AG04450 (cell line): ENCODE data around the gene C1QL3. TPM values are rescaled to one million over a fixed set of nuclear protein-coding genes. Genes with fewer than 3 reads are reported as not detected.
A peak's percentile ranks its signal among the peaks of the same experiment; 100 is the strongest.

ENCODE experiments used
- CTCF ChIA-PET: fragments of 300-600, 350-600 bp; formaldehyde crosslinking; extraction: SDS; loops from one replicate; lab custom pipeline; 2022; ENCODE audit warnings: antibody characterized with exemption, inconsistent platforms; lab: Charles Lee
- POLR2A ChIA-PET: fragments of 350-600 bp; formaldehyde crosslinking; extraction: SDS; loops from one replicate; lab custom pipeline; 2021; ENCODE audit warnings: antibody characterized with exemption, inconsistent platforms; lab: Yijun Ruan, JAX
- DNase-seq: peaks from one replicate; pipeline ENCODE4 v3.0.0-alpha.2; 2011; ENCODE audit warnings: low read depth, low spot score
- H3K27ac ChIP-seq: one replicate; pipeline ENCODE4 v1.5.1; 2012; ENCODE audit warnings: low read depth, low read length, control low read depth
- H3K27me3 ChIP-seq: one replicate; pipeline ENCODE4 v1.6.0; 2012; ENCODE audit warnings: low read length; ENCODE audit not compliant: control insufficient read depth, insufficient read depth
- H3K4me3 ChIP-seq: 2 replicates; pipeline ENCODE4 v1.5.1; 2011; ENCODE audit warnings: mild to moderate bottlenecking, low read depth, low read length, control low read depth
- H3K9me3 ChIP-seq: 2 replicates; pipeline ENCODE4 v1.5.1; 2012; ENCODE audit warnings: low read length; ENCODE audit not compliant: control insufficient read depth, insufficient read depth
- polyA plus RNA-seq: library from polyadenylated mRNA; depleted of rRNA; stranded (reverse); fragments of >200 nt; gene quantifications from 2 replicates; pipeline ENCODE4 v1.2.3, GENCODE V29; 2011
- TF ChIP-seq, protein P1 (sequence below): IDR thresholded peaks from 2 replicates; pipeline ENCODE4 v1.5.1; 2011; ENCODE audit warnings: low read depth, low read length, control low read depth, inconsistent platforms

The C1QL3 gene
- polyA plus RNA-seq, 1 experiment, result not detected

GRCh38 chr10:16519250-16519907, 2.3 kb downstream of the C1QL3 start:
- Histone ChIP-seq H3K4me3 (no peak overlapping the region), H3K27me3 (peaks cover 37% of the 10 kb centered on the region), H3K27ac (no peak overlapping the region), H3K9me3 (no peaks in the 10 kb centered on the region; the same call in 1 of the 2 replicates)
- no peak for DNase-seq
- CTCF ChIA-PET, result interaction anchor here (0.6 to 1.3 kb wide), 3 partner anchors 9 to 617 kb away, joined by 3 read pairs; no protein-coding TSS in a partner anchor
- POLR2A ChIA-PET, result no interaction called here
- TF ChIP-seq, protein P1, sequence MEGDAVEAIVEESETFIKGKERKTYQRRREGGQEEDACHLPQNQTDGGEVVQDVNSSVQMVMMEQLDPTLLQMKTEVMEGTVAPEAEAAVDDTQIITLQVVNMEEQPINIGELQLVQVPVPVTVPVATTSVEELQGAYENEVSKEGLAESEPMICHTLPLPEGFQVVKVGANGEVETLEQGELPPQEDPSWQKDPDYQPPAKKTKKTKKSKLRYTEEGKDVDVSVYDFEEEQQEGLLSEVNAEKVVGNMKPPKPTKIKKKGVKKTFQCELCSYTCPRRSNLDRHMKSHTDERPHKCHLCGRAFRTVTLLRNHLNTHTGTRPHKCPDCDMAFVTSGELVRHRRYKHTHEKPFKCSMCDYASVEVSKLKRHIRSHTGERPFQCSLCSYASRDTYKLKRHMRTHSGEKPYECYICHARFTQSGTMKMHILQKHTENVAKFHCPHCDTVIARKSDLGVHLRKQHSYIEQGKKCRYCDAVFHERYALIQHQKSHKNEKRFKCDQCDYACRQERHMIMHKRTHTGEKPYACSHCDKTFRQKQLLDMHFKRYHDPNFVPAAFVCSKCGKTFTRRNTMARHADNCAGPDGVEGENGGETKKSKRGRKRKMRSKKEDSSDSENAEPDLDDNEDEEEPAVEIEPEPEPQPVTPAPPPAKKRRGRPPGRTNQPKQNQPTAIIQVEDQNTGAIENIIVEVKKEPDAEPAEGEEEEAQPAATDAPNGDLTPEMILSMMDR, result no peak; the same call in 1 of the 2 replicates

DNA sequence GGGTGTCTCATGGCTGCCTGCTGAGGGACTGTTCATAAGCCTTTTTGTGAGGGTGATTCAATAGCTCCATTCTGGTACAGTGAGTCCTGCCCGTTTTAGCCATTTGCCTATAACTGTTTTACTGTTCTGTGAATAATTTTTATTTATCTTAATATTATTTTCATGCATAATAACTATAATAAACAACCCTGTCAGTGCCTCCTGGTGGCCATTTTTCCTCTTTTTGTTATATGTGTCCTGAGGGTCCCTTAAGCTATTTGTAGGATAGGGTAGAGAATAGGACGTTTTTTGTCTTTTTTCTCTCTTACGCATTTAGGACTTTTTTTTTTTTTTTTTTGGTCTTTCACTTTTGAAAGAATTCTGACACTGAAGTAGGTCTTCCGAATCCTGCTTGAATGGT, 2.9 kb downstream of the C1QL3 start:
- Histone ChIP-seq H3K9me3 (no peaks in the 10 kb centered on the region; the same call in 1 of the 2 replicates), H3K4me3 (no peak overlapping the region), H3K27me3 (peaks cover 35% of the 10 kb centered on the region), H3K27ac (no peak overlapping the region)
- ChIA-PET POLR2A (no interaction called here), CTCF (interaction anchor here (0.6 to 1.3 kb wide), 4 partner anchors 9 to 617 kb away, joined by 3 read pairs; no protein-coding TSS in a partner anchor)
- no peak for DNase-seq
- TF ChIP-seq, protein P1, result peak; percentile 47

GRCh38 chr10:16510843-16511242, 10.8 kb downstream of the C1QL3 start:
- POLR2A ChIA-PET, result no interaction called here

GRCh38 chr10:16509996-16510395, 11.7 kb downstream of the C1QL3 start:
- no peak overlapping the region for H3K27ac ChIP-seq
- POLR2A ChIA-PET, result no interaction called here
- H3K9me3 ChIP-seq, result no peaks in the 10 kb centered on the region
- no peaks in the 10 kb centered on the region for H3K27me3 ChIP-seq
- no peak for DNase-seq
- H3K4me3 ChIP-seq, result no peak overlapping the region
- TF ChIP-seq, protein P1, result no peak
- CTCF ChIA-PET, result interaction anchor here (1.0 kb wide), 1 partner anchor 9 kb away, joined by 3 read pairs; no protein-coding TSS in a partner anchor

More at GRCh38 chr10:16510843-16511242, 10.8 kb downstream of the C1QL3 start:
- no peaks in the 10 kb centered on the region for H3K27me3 ChIP-seq
- H3K27ac ChIP-seq, result no peak overlapping the region
- CTCF ChIA-PET, result interaction anchor here (1.0 kb wide), 1 partner anchor 8 kb away, joined by 3 read pairs; no protein-coding TSS in a partner anchor
- no peak overlapping the region for H3K4me3 ChIP-seq
- TF ChIP-seq, protein P1, result no peak
- no peaks in the 10 kb centered on the region for H3K9me3 ChIP-seq
- DNase-seq, result no peak

- POLR2A ChIA-PET, result no interaction called here
- Histone ChIP-seq H3K27ac (no peak overlapping the region), H3K9me3 (no peaks in the 10 kb centered on the region), H3K27me3 (no peaks in the 10 kb centered on the region), H3K4me3 (no peak overlapping the region)
- CTCF ChIA-PET, result interaction anchor here (0.5 kb wide), 2 partner anchors 22 to 350 kb away, joined by 3 read pairs; no protein-coding TSS in a partner anchor
- TF ChIP-seq, protein P1, result no peak
- no peak for DNase-seq
These were observed 16.5 kb downstream of the C1QL3 start for GRCh38 chr10:16505161-16505560.
